Measurements from ENCODE around the gene TM7SF2. TPM values are rescaled to one million over a fixed set of nuclear protein-coding genes. Genes with fewer than 3 reads are reported as not detected.
A peak's percentile ranks its signal among the peaks of the same experiment; 100 is the strongest.

The TM7SF2 gene
- total RNA-seq, 1 donor from 2014 or later = 36.1 TPM

GRCh38 chr11:65132988-65133700, 21.5 kb downstream of the TM7SF2 start:
- Histone ChIP-seq H3K4me1 (peaks cover 8% of the 10 kb centered on the region), H2AFZ (replicated peaks) (no peak overlapping the region)
- DNase-seq (ENCODE audit: low spot score) = peak; percentile 54

GRCh38 chr11:65133724-65134123, 22.1 kb downstream of the TM7SF2 start:
- no peaks in the 10 kb centered on the region for H3K36me3 Mint-ChIP-seq
- peaks cover 21% of the 10 kb centered on the region for H3K79me2 ChIP-seq (ENCODE audit: low read depth)
- no peak for TF ChIP-seq EZH2 (IDR thresholded peaks at IDR 0.05)
- no peak for TF ChIP-seq CTCF (IDR thresholded peaks at IDR 0.05)
- TF ChIP-seq EZH2phosphoT487 (IDR thresholded peaks at IDR 0.05) = no peak
- H3K9me3 ChIP-seq (ENCODE audit: low read depth) = no peaks in the 10 kb centered on the region
- H3F3A ChIP-seq (ENCODE audit: low read depth) = peaks cover 11% of the 10 kb centered on the region
- no peaks in the 10 kb centered on the region for H3K9me3 Mint-ChIP-seq
- H3K27ac Mint-ChIP-seq = peak overlapping the region; percentile 66
- no peaks in the 10 kb centered on the region for H3K27me3 ChIP-seq
- H2AFZ ChIP-seq (replicated peaks) = peak overlapping the region; percentile 98
- peak overlapping the region; percentile 93 for H3K4me3 ChIP-seq
- H3K4me1 ChIP-seq = peaks cover 8% of the 10 kb centered on the region
- H3K9ac ChIP-seq = peak overlapping the region; percentile 98
- peak overlapping the region; percentile 99 for H3K4me2 ChIP-seq
- peaks cover 11% of the 10 kb centered on the region for H4K20me1 ChIP-seq (ENCODE audit: low read depth)
- DNase-seq (ENCODE audit: low spot score) = no peak
- peaks cover 21% of the 10 kb centered on the region for H3K4me1 Mint-ChIP-seq
- H3K27ac ChIP-seq = no peak overlapping the region
- H3K27me3 Mint-ChIP-seq (ENCODE audit: insufficient read depth, low read depth) = peaks cover 4% of the 10 kb centered on the region
- H3K4me3 Mint-ChIP-seq = peak overlapping the region; percentile 98
- no peaks in the 10 kb centered on the region for H3K36me3 ChIP-seq

More at GRCh38 chr11:65132988-65133700, 21.5 kb downstream of the TM7SF2 start:
- Histone ChIP-seq H3K4me2 (peak overlapping the region; percentile 99), H4K20me1 (ENCODE audit: low read depth) (peaks cover 11% of the 10 kb centered on the region), H3K27ac (no peak overlapping the region), H3F3A (ENCODE audit: low read depth) (peaks cover 11% of the 10 kb centered on the region), H3K9ac (no peak overlapping the region), H3K36me3 (no peaks in the 10 kb centered on the region), H3K27me3 (no peaks in the 10 kb centered on the region), H3K4me3 (peak overlapping the region; percentile 93), H3K9me3 (ENCODE audit: low read depth) (no peaks in the 10 kb centered on the region), H3K79me2 (ENCODE audit: low read depth) (peaks cover 21% of the 10 kb centered on the region)
- peak overlapping the region; percentile 98 for H3K4me3 Mint-ChIP-seq
- H3K36me3 Mint-ChIP-seq = no peaks in the 10 kb centered on the region
- peak overlapping the region; percentile 66 for H3K27ac Mint-ChIP-seq
- peaks cover 21% of the 10 kb centered on the region for H3K4me1 Mint-ChIP-seq
- H3K27me3 Mint-ChIP-seq (ENCODE audit: insufficient read depth, low read depth) = peaks cover 6% of the 10 kb centered on the region
- TF ChIP-seq EZH2 (IDR thresholded peaks at IDR 0.05) (no peak), EZH2phosphoT487 (IDR thresholded peaks at IDR 0.05) (no peak), CTCF (IDR thresholded peaks at IDR 0.05) (no peak)
- H3K9me3 Mint-ChIP-seq = no peaks in the 10 kb centered on the region

- no peaks in the 10 kb centered on the region for H3K9me3 ChIP-seq (ENCODE audit: low read depth)
- peaks cover 8% of the 10 kb centered on the region for H3K4me1 ChIP-seq
- H3K79me2 ChIP-seq (ENCODE audit: low read depth) = peaks cover 21% of the 10 kb centered on the region
- H3K9ac ChIP-seq = peak within 1 kb of the TSS; percentile 98
- peak within 1 kb of the TSS; percentile 98 for H2AFZ ChIP-seq (replicated peaks)
- no peaks in the 10 kb centered on the region for H3K36me3 ChIP-seq
- peak; percentile 93 for DNase-seq (ENCODE audit: low spot score)
- peak within 1 kb of the TSS; percentile 100 for H3K27ac Mint-ChIP-seq
- H3K4me2 ChIP-seq = peak within 1 kb of the TSS; percentile 99
- TF ChIP-seq EZH2 (IDR thresholded peaks at IDR 0.05) (no peak), CTCF (IDR thresholded peaks at IDR 0.05) (no peak), EZH2phosphoT487 (IDR thresholded peaks at IDR 0.05) (no peak)
- H4K20me1 ChIP-seq (ENCODE audit: low read depth) = peaks cover 11% of the 10 kb centered on the region
- no peaks in the 10 kb centered on the region for H3K27me3 ChIP-seq
- H3K27ac ChIP-seq = peak within 1 kb of the TSS; percentile 99
- no peaks in the 10 kb centered on the region for H3K36me3 Mint-ChIP-seq
- H3K4me1 Mint-ChIP-seq = peaks cover 21% of the 10 kb centered on the region
- peak within 1 kb of the TSS; percentile 93 for H3K4me3 ChIP-seq
- peaks cover 4% of the 10 kb centered on the region for H3K27me3 Mint-ChIP-seq (ENCODE audit: insufficient read depth, low read depth)
- H3F3A ChIP-seq (ENCODE audit: low read depth) = peaks cover 11% of the 10 kb centered on the region
- H3K4me3 Mint-ChIP-seq = peak within 1 kb of the TSS; percentile 98
- no peaks in the 10 kb centered on the region for H3K9me3 Mint-ChIP-seq
These were observed 22.7 kb downstream of the TM7SF2 start, which contains the start of gene SYVN1 for GRCh38 chr11:65134240-65134951. SYVN1 (minus strand) TSS chr11:65134519; CDS start chr11:65133601, 918 bp downstream.
